ENCODE results near the gene SGCE. TPM values are rescaled to one million over a fixed set of nuclear protein-coding genes. Genes with fewer than 3 reads are reported as not detected.

The SGCE gene
- total and polyA plus RNA-seq, 2 donors (not counting 1 experiment from before 2014, with no cell fraction given): 8.9 to 13.0 TPM

DNA sequence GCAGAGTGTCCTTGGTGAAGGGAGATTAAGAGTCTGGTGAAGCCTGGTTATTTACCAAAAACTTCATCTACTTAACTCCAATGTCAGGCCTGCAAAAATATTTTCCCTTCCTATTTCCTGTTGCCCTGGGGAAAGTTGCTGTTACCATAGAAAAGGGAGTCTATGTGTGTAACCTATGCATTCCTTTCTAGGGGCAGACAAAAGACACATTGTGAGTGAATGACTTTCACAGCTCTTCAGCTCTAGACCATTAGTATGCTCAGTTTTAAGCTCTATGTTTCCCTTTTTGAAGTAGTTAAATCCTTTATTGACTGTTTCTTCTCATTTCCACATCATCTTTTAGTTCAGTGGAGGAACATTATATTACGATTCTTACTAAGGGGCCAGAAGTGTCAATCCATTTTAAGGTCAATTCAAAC lies 45.6 kb upstream of the SGCE start:
- Mint-ChIP-seq H3K4me3 (no peak overlapping the region), H3K27me3 (peaks cover 13% of the 10 kb centered on the region), H3K9me3 (ENCODE audit: insufficient read depth) (no peaks in the 10 kb centered on the region), H3K27ac (no peak overlapping the region), H3K4me1 (no peaks in the 10 kb centered on the region)
- no peak overlapping the region for H2AFZ ChIP-seq (ENCODE audit: insufficient read depth, low read depth, low read length, poor library complexity, severe bottlenecking)
- TF ChIP-seq EZH2 (IDR thresholded peaks at IDR 0.05; ENCODE audit: borderline replicate concordance, insufficient read depth, low read depth, low read length, poor library complexity, severe bottlenecking): no peak
- TF ChIP-seq, protein P1, sequence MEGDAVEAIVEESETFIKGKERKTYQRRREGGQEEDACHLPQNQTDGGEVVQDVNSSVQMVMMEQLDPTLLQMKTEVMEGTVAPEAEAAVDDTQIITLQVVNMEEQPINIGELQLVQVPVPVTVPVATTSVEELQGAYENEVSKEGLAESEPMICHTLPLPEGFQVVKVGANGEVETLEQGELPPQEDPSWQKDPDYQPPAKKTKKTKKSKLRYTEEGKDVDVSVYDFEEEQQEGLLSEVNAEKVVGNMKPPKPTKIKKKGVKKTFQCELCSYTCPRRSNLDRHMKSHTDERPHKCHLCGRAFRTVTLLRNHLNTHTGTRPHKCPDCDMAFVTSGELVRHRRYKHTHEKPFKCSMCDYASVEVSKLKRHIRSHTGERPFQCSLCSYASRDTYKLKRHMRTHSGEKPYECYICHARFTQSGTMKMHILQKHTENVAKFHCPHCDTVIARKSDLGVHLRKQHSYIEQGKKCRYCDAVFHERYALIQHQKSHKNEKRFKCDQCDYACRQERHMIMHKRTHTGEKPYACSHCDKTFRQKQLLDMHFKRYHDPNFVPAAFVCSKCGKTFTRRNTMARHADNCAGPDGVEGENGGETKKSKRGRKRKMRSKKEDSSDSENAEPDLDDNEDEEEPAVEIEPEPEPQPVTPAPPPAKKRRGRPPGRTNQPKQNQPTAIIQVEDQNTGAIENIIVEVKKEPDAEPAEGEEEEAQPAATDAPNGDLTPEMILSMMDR (IDR thresholded peaks at IDR 0.05): no peak
- no peak overlapping the region for H3K4me2 ChIP-seq (replicated peaks; ENCODE audit: low read depth, low read length, poor library complexity, severe bottlenecking)
- H3K27ac ChIP-seq (ENCODE audit: low read length in 2 of 2): no peak overlapping the region
- ChIA-PET POLR2A (no interaction called here), CTCF (interaction anchor here (0.6 kb wide), 1 partner anchor 244 kb away, joined by 3 read pairs; no protein-coding TSS in a partner anchor)
- no peaks in the 10 kb centered on the region for H3K79me2 ChIP-seq (ENCODE audit: control insufficient read depth, insufficient read depth, low read length)
- no peaks in the 10 kb centered on the region for H3K9me3 ChIP-seq (ENCODE audit: control extremely low read depth in 1 of 3, control insufficient read depth in 2 of 3, insufficient read depth in 1 of 3, low read length in 2 of 3)
- no CpG with 5 or more reads among the region's 1 CpG for WGBS (ENCODE audit: insufficient coverage)
- no peaks in the 10 kb centered on the region for H3K36me3 ChIP-seq (replicated peaks in 1 of 2; ENCODE audit: control extremely low read depth in 1 of 2, control insufficient read depth in 1 of 2, extremely low read depth in 1 of 2, insufficient read depth in 2 of 2, low read length in 1 of 2)
- no peaks in the 10 kb centered on the region for H3K27me3 ChIP-seq (replicated peaks in 1 of 4; ENCODE audit: control extremely low read depth in 1 of 4, control insufficient read depth in 3 of 4, insufficient read depth in 4 of 4, low read length in 3 of 4)
- DNase-seq (no peak), ATAC-seq (ENCODE audit: low read depth) (no peak)
- no peak overlapping the region for H3K9ac ChIP-seq (ENCODE audit: low read length)
- H4K20me1 ChIP-seq (ENCODE audit: control insufficient read depth, insufficient read depth, low read length, poor library complexity, severe bottlenecking): no peaks in the 10 kb centered on the region
- no peak overlapping the region for H3K4me3 ChIP-seq (ENCODE audit: control extremely low read depth in 1 of 5, extremely low read depth in 1 of 5, insufficient read depth in 1 of 5, low read depth in 2 of 5, low read length in 4 of 5)
- intact Hi-C loops (cut with micrococcal nuclease): no loop called here
- no peaks in the 10 kb centered on the region for H3K4me1 ChIP-seq (ENCODE audit: control insufficient read depth in 2 of 2, insufficient read depth in 2 of 2, low read length in 2 of 2)

- no peak overlapping the region for H3K27ac ChIP-seq (ENCODE audit: low read length in 2 of 2)
- no peaks in the 10 kb centered on the region for H3K36me3 ChIP-seq (replicated peaks in 1 of 2; ENCODE audit: control extremely low read depth in 1 of 2, control insufficient read depth in 1 of 2, extremely low read depth in 1 of 2, insufficient read depth in 2 of 2, low read length in 1 of 2)
- Mint-ChIP-seq H3K4me1 (no peaks in the 10 kb centered on the region), H3K27ac (no peak overlapping the region), H3K9me3 (ENCODE audit: insufficient read depth) (no peaks in the 10 kb centered on the region), H3K27me3 (peaks cover 10% of the 10 kb centered on the region), H3K4me3 (no peak overlapping the region)
- no peaks in the 10 kb centered on the region for H3K4me1 ChIP-seq (ENCODE audit: control insufficient read depth in 2 of 2, insufficient read depth in 2 of 2, low read length in 2 of 2)
- no peak for TF ChIP-seq EZH2 (IDR thresholded peaks at IDR 0.05; ENCODE audit: borderline replicate concordance, insufficient read depth, low read depth, low read length, poor library complexity, severe bottlenecking)
- TF ChIP-seq, protein P1 (IDR thresholded peaks at IDR 0.05): no peak
- no peaks in the 10 kb centered on the region for H4K20me1 ChIP-seq (ENCODE audit: control insufficient read depth, insufficient read depth, low read length, poor library complexity, severe bottlenecking)
- no peak for DNase-seq
- no peaks in the 10 kb centered on the region for H3K79me2 ChIP-seq (ENCODE audit: control insufficient read depth, insufficient read depth, low read length)
- no peaks in the 10 kb centered on the region for H3K9me3 ChIP-seq (ENCODE audit: control extremely low read depth in 1 of 3, control insufficient read depth in 2 of 3, insufficient read depth in 1 of 3, low read length in 2 of 3)
- H2AFZ ChIP-seq (ENCODE audit: insufficient read depth, low read depth, low read length, poor library complexity, severe bottlenecking): no peak overlapping the region
- intact Hi-C loops (cut with micrococcal nuclease): no loop called here
- ChIA-PET CTCF (no interaction called here), POLR2A (no interaction called here)
- H3K27me3 ChIP-seq (replicated peaks in 1 of 4; ENCODE audit: control extremely low read depth in 1 of 4, control insufficient read depth in 3 of 4, insufficient read depth in 4 of 4, low read length in 3 of 4): no peaks in the 10 kb centered on the region
- no peak overlapping the region for H3K9ac ChIP-seq (ENCODE audit: low read length)
- no peak for ATAC-seq (ENCODE audit: low read depth)
- no peak overlapping the region for H3K4me2 ChIP-seq (replicated peaks; ENCODE audit: low read depth, low read length, poor library complexity, severe bottlenecking)
- H3K4me3 ChIP-seq (ENCODE audit: control extremely low read depth in 1 of 5, extremely low read depth in 1 of 5, insufficient read depth in 1 of 5, low read depth in 2 of 5, low read length in 4 of 5): no peak overlapping the region
Measured at GRCh38 chr7:94700926-94701554, 45.1 kb upstream of the SGCE start.
